Neuronal stem cell (in vitro differentiated cells): ENCODE results near the gene ORC6.
A peak's percentile ranks its signal among the peaks of the same experiment; 100 is the strongest.

Experiments used
- DNase-seq: peaks from one replicate; pipeline ENCODE4 v3.0.0-alpha.2; 2013; ENCODE audit warnings: low spot score
- H2AFZ ChIP-seq: one replicate; pipeline ENCODE4 v1.6.1; 2013; ENCODE audit warnings: mild to moderate bottlenecking, low read length, inconsistent platforms
- H2AK5ac ChIP-seq: 2 replicates; pipeline ENCODE4 v1.6.1; 2013; ENCODE audit warnings: low read depth, mild to moderate bottlenecking, inconsistent platforms, low read length, moderate library complexity, mixed read lengths
- H2BK120ac ChIP-seq: 2 replicates; pipeline ENCODE4 v1.6.1; 2013; ENCODE audit warnings: low read depth, mild to moderate bottlenecking, inconsistent platforms, low read length, moderate library complexity, mixed read lengths
- H2BK12ac ChIP-seq: one replicate; pipeline ENCODE4 v1.6.1; 2013; ENCODE audit warnings: low read length, inconsistent platforms
- H2BK15ac ChIP-seq: 2 replicates; pipeline ENCODE4 v1.6.1; 2013; ENCODE audit warnings: mild to moderate bottlenecking, low read length, inconsistent platforms, mixed read lengths
- H2BK5ac ChIP-seq: one replicate; pipeline ENCODE4 v1.6.1; 2013; ENCODE audit warnings: inconsistent platforms, mild to moderate bottlenecking, low read length, moderate library complexity
- H3K14ac ChIP-seq: one replicate; pipeline ENCODE4 v1.6.1; 2013; ENCODE audit warnings: low read length, inconsistent platforms
- H3K18ac ChIP-seq: 2 replicates; pipeline ENCODE4 v1.6.1; 2013; ENCODE audit warnings: low read length, inconsistent platforms
- H3K23ac ChIP-seq: 2 replicates; pipeline ENCODE4 v1.6.1; 2013; ENCODE audit warnings: low read depth, mild to moderate bottlenecking, mixed read lengths, low read length, inconsistent platforms; ENCODE audit not compliant: poor library complexity
- H3K27ac ChIP-seq: replicated peaks from 3 replicates; pipeline ENCODE4 v1.5.1; 2013; ENCODE audit warnings: low read length, inconsistent platforms
- H3K27me3 ChIP-seq, 3 experiments: 2 replicates each; pipeline ENCODE4 v1.6.1; 2013; ENCODE audit warnings: low read length in 3 of 3, mild to moderate bottlenecking in 2 of 3, inconsistent platforms in 1 of 3, low read depth in 1 of 3, mixed read lengths in 1 of 3, moderate library complexity in 1 of 3; ENCODE audit not compliant: control insufficient read depth in 3 of 3, insufficient read depth in 3 of 3
- H3K36me3 ChIP-seq, 2 donors: replicated peaks in 1 of 2; 2 replicates each; pipeline ENCODE4 v1.6.1; 2013; ENCODE audit warnings: low read length in 2 of 2; ENCODE audit not compliant: control insufficient read depth in 2 of 2, insufficient read depth in 2 of 2
- H3K4ac ChIP-seq: 2 replicates; pipeline ENCODE4 v1.6.1; 2013; ENCODE audit warnings: inconsistent platforms, mild to moderate bottlenecking, low read length, moderate library complexity
- H3K4me1 ChIP-seq, 2 donors: 1 replicate in 1 of 2; 2 replicates in 1 of 2; pipeline ENCODE4 v1.6.1; 2013; ENCODE audit warnings: low read length in 2 of 2, low read depth in 1 of 2; ENCODE audit not compliant: control insufficient read depth in 2 of 2, insufficient read depth in 1 of 2
- H3K4me2 ChIP-seq: one replicate; pipeline ENCODE4 v1.6.1; 2013; ENCODE audit warnings: mild to moderate bottlenecking, low read length, inconsistent platforms; ENCODE audit not compliant: insufficient read depth, poor library complexity, severe bottlenecking
- H3K4me3 ChIP-seq, 2 donors: 2 replicates each; pipeline ENCODE4 v1.5.1; 2013; ENCODE audit warnings: low read length in 2 of 2, mild to moderate bottlenecking in 2 of 2, inconsistent platforms in 1 of 2, moderate library complexity in 1 of 2
- H3K79me1 ChIP-seq: one replicate; pipeline ENCODE4 v1.6.1; 2013; ENCODE audit warnings: low read depth, mild to moderate bottlenecking, inconsistent platforms, low read length, moderate library complexity
- H3K9ac ChIP-seq: one replicate; pipeline ENCODE4 v1.6.1; 2013; ENCODE audit warnings: mild to moderate bottlenecking, low read depth, low read length, inconsistent platforms; ENCODE audit not compliant: poor library complexity
- H3K9me3 ChIP-seq, 2 donors: replicated peaks in 1 of 2; 2 replicates each; pipeline versions ENCODE3 to v1.6.1; 2013; ENCODE audit warnings: low read length in 2 of 2, mild to moderate bottlenecking in 2 of 2, inconsistent platforms in 1 of 2, low read depth in 1 of 2, mixed read lengths in 1 of 2, moderate library complexity in 1 of 2; ENCODE audit not compliant: control insufficient read depth in 2 of 2, insufficient read depth in 1 of 2
- H4K8ac ChIP-seq: one replicate; pipeline ENCODE4 v1.6.1; 2013; ENCODE audit warnings: low read depth, mild to moderate bottlenecking, inconsistent platforms, low read length, moderate library complexity
- H4K91ac ChIP-seq: one replicate; pipeline ENCODE4 v1.6.1; 2013; ENCODE audit warnings: low read length, low read depth, mild to moderate bottlenecking, inconsistent platforms; ENCODE audit not compliant: poor library complexity
- WGBS, 2 donors: extraction: QIAGEN DNeasy Blood & Tissue Kit; methylation state at CpG; one replicate each; pipeline ENCODE4 v1.1.7; 2013; ENCODE audit warnings: missing lambda C conversion rate in 2 of 2, mixed read lengths in 1 of 2; ENCODE audit not compliant: insufficient read length in 2 of 2, insufficient replicate concordance in 1 of 2; ENCODE audit errors: extremely low coverage in 2 of 2; 5-methylcytosine and 5-hydroxymethylcytosine counted together

The ORC6 gene

GRCh38 chr16:46651305-46651704 is 38.2 kb upstream of the ORC6 start:
- H2AK5ac ChIP-seq, result no peak overlapping the region
- DNase-seq, result no peak
- H2BK5ac ChIP-seq, result no peak overlapping the region
- no peak overlapping the region for H2BK120ac ChIP-seq
- H3K27me3 ChIP-seq, result no peaks in the 10 kb centered on the region
- no peak overlapping the region for H4K8ac ChIP-seq
- H3K4ac ChIP-seq, result no peak overlapping the region
- peaks cover 0 to 6% of the 10 kb centered on the region in 2 donors for H3K9me3 ChIP-seq
- H2AFZ ChIP-seq, result no peak overlapping the region
- H3K4me1 ChIP-seq, result peaks cover 0 to 1% of the 10 kb centered on the region in 2 donors
- no CpG with 5 or more reads among the region's 3 CpGs for WGBS, 2 donors
- no peak overlapping the region for H2BK15ac ChIP-seq
- no peak overlapping the region for H3K4me3 ChIP-seq
- H3K4me2 ChIP-seq, result no peak overlapping the region
- H3K27ac ChIP-seq, result no peak overlapping the region
- H3K23ac ChIP-seq, result no peak overlapping the region
- no peak overlapping the region for H3K14ac ChIP-seq
- H3K18ac ChIP-seq, result no peak overlapping the region
- peaks cover 0 to 7% of the 10 kb centered on the region in 2 donors for H3K36me3 ChIP-seq
- no peak overlapping the region for H4K91ac ChIP-seq
- no peak overlapping the region for H2BK12ac ChIP-seq
- peaks cover 2% of the 10 kb centered on the region for H3K79me1 ChIP-seq
- H3K9ac ChIP-seq, result no peak overlapping the region

- H3K23ac ChIP-seq, result no peak overlapping the region
- no peak overlapping the region for H2AFZ ChIP-seq
- no peak for DNase-seq
- no peak overlapping the region for H3K4me2 ChIP-seq
- H2BK120ac ChIP-seq, result no peak overlapping the region
- no peak overlapping the region for H4K91ac ChIP-seq
- peaks cover 12 to 76% of the 10 kb centered on the region in 2 donors for H3K36me3 ChIP-seq
- no peak overlapping the region for H3K9ac ChIP-seq
- H2AK5ac ChIP-seq, result no peak overlapping the region
- H3K27ac ChIP-seq, result no peak overlapping the region
- H4K8ac ChIP-seq, result no peak overlapping the region
- no peak overlapping the region for H3K18ac ChIP-seq
- H3K4ac ChIP-seq, result no peak overlapping the region
- no peaks in the 10 kb centered on the region for H3K27me3 ChIP-seq
- no peaks in the 10 kb centered on the region for H3K79me1 ChIP-seq
- no peak overlapping the region for H3K4me3 ChIP-seq
- no peak overlapping the region for H3K14ac ChIP-seq
- no peak overlapping the region for H2BK12ac ChIP-seq
- no peak overlapping the region for H2BK15ac ChIP-seq
- no peak overlapping the region for H2BK5ac ChIP-seq
- no CpG with 5 or more reads among the region's 1 CpG for WGBS, 2 donors
- H3K4me1 ChIP-seq, result no peaks in the 10 kb centered on the region
- peaks cover 0 to 6% of the 10 kb centered on the region in 2 donors for H3K9me3 ChIP-seq
Observed at GRCh38 chr16:46658925-46659324, 30.5 kb upstream of the ORC6 start.

- H3K36me3 ChIP-seq, result peaks cover 16 to 95% of the 10 kb centered on the region in 2 donors
Observed at GRCh38 chr16:46662123-46662522, 27.3 kb upstream of the ORC6 start.

GRCh38 chr16:46673320-46674013 is 16.0 kb upstream of the ORC6 start:
- no peak overlapping the region for H3K4me2 ChIP-seq
- H2BK15ac ChIP-seq, result no peak overlapping the region
- peak; percentile 46 for DNase-seq
- no peak overlapping the region for H4K91ac ChIP-seq
- no peak overlapping the region for H3K9ac ChIP-seq
- no peak overlapping the region for H3K4me3 ChIP-seq
- no peak overlapping the region for H3K4ac ChIP-seq
- H3K79me1 ChIP-seq, result no peaks in the 10 kb centered on the region
- H2BK5ac ChIP-seq, result no peak overlapping the region
- H3K27me3 ChIP-seq, result no peaks in the 10 kb centered on the region
- H2BK12ac ChIP-seq, result no peak overlapping the region
- no peak overlapping the region for H2BK120ac ChIP-seq
- WGBS, 2 donors, result no CpG with 5 or more reads among the region's 6 CpGs
- no peak overlapping the region for H3K27ac ChIP-seq
- H3K23ac ChIP-seq, result no peak overlapping the region
- no peaks in the 10 kb centered on the region for H3K9me3 ChIP-seq
- peaks cover 18 to 98% of the 10 kb centered on the region in 2 donors for H3K36me3 ChIP-seq
- no peaks in the 10 kb centered on the region for H3K4me1 ChIP-seq
- H3K18ac ChIP-seq, result no peak overlapping the region
- H2AK5ac ChIP-seq, result no peak overlapping the region
- no peak overlapping the region for H4K8ac ChIP-seq
- H2AFZ ChIP-seq, result no peak overlapping the region
- H3K14ac ChIP-seq, result no peak overlapping the region

More at GRCh38 chr16:46662123-46662522, 27.3 kb upstream of the ORC6 start:
- Histone ChIP-seq H4K91ac (no peak overlapping the region), H4K8ac (no peak overlapping the region), H2AFZ (no peak overlapping the region), H3K18ac (no peak overlapping the region), H2BK120ac (no peak overlapping the region), H3K23ac (no peak overlapping the region), H2BK12ac (no peak overlapping the region), H3K4me1 (no peaks in the 10 kb centered on the region), H3K14ac (no peak overlapping the region), H3K9ac (no peak overlapping the region), H2AK5ac (no peak overlapping the region), H3K27me3 (no peaks in the 10 kb centered on the region), H3K9me3 (no peaks in the 10 kb centered on the region), H3K4ac (no peak overlapping the region), H2BK5ac (no peak overlapping the region), H3K27ac (no peak overlapping the region), H2BK15ac (no peak overlapping the region), H3K79me1 (no peaks in the 10 kb centered on the region), H3K4me2 (no peak overlapping the region), H3K4me3 (no peak overlapping the region)
- no CpG with 5 or more reads among the region's 4 CpGs for WGBS, 2 donors
- DNase-seq, result no peak
